ENCODE results near the gene TCN1. TPM values are rescaled to one million over a fixed set of nuclear protein-coding genes. Genes with fewer than 3 reads are reported as not detected.
"Not testable (repeated sequence)": the region's sequence is repeated elsewhere in the genome, so short reads cannot be mapped to it uniquely, and the experiment has no call there.

TCN1 gene
- total RNA-seq, 4 donors from 2014 or later, result not detected

GRCh38 chr11:59859673-59860072 is 6.6 kb downstream of the TCN1 start:
- H3K27me3 ChIP-seq, result no peaks in the 10 kb centered on the region
- no peaks in the 10 kb centered on the region for H3K9me3 ChIP-seq
- H3K27ac ChIP-seq, result no peak overlapping the region
- DNase-seq, result no peak
- no peaks in the 10 kb centered on the region for H3K36me3 ChIP-seq
- intact Hi-C loops (cut with DNase I), result no loop called here
- H3K4me1 ChIP-seq, result no peaks in the 10 kb centered on the region
- no peak overlapping the region for H3K4me3 ChIP-seq (replicated peaks in 1 of 3)
- TF ChIP-seq POLR2A (IDR thresholded peaks at IDR 0.05), result no peak
- no peak for TF ChIP-seq CTCF (IDR thresholded peaks at IDR 0.05)

- no peak for TF ChIP-seq POLR2A (IDR thresholded peaks at IDR 0.05)
- TF ChIP-seq CTCF (IDR thresholded peaks at IDR 0.05), result no peak
- no peak for DNase-seq
- H3K27ac ChIP-seq, result no peak overlapping the region
- intact Hi-C loops (cut with DNase I), result no loop called here
- H3K36me3 ChIP-seq, result no peaks in the 10 kb centered on the region
- 67 to 69% methylated on average over 10 of the region's 10 CpGs for WGBS, 2 donors
- H3K9me3 ChIP-seq, result no peaks in the 10 kb centered on the region
- no peaks in the 10 kb centered on the region for H3K27me3 ChIP-seq
- H3K4me1 ChIP-seq, result no peaks in the 10 kb centered on the region
- no peak overlapping the region for H3K4me3 ChIP-seq (replicated peaks in 1 of 3)
These were observed 8.6 kb downstream of the TCN1 start for GRCh38 chr11:59857439-59858434.

- Histone ChIP-seq H3K9me3 (no peaks in the 10 kb centered on the region), H3K27ac (no peak overlapping the region), H3K4me1 (no peaks in the 10 kb centered on the region), H3K27me3 (no peaks in the 10 kb centered on the region), H3K36me3 (no peaks in the 10 kb centered on the region), H3K4me3 (replicated peaks in 1 of 3) (no peak overlapping the region)
- intact Hi-C loops (cut with DNase I), result no loop called here
- DNase-seq, result no peak
- 55 to 72% methylated on average over 2 of the region's 2 CpGs for WGBS, 2 donors
- TF ChIP-seq CTCF (IDR thresholded peaks at IDR 0.05) (no peak), POLR2A (IDR thresholded peaks at IDR 0.05) (no peak)
These were observed 11.4 kb downstream of the TCN1 start for GRCh38 chr11:59854871-59855270.

GRCh38 chr11:59851416-59851815 is 14.9 kb downstream of the TCN1 start:
- intact Hi-C loops (cut with DNase I); DNase-seq; H3K9me3 ChIP-seq; H3K36me3 ChIP-seq; H3K27me3 ChIP-seq; H3K4me1 ChIP-seq; H3K27ac ChIP-seq; H3K4me3 ChIP-seq (replicated peaks in 1 of 3): not testable (repeated sequence)
- 87 to 91% methylated on average over 5 of the region's 5 CpGs for WGBS, 2 donors

- H3K4me1 ChIP-seq; H3K27me3 ChIP-seq; H3K4me3 ChIP-seq (replicated peaks in 1 of 3); H3K9me3 ChIP-seq; DNase-seq; intact Hi-C loops (cut with DNase I); H3K36me3 ChIP-seq; H3K27ac ChIP-seq: not testable (repeated sequence)
- WGBS, 2 donors, result 90 to 92% methylated on average over 2 of the region's 2 CpGs
These were observed 16.7 kb downstream of the TCN1 start for GRCh38 chr11:59849551-59849950.

GRCh38 chr11:59849129-59849528 is 17.2 kb downstream of the TCN1 start:
- no peaks in the 10 kb centered on the region for H3K9me3 ChIP-seq
- TF ChIP-seq POLR2A (IDR thresholded peaks at IDR 0.05), result no peak
- H3K27ac ChIP-seq, result no peak overlapping the region
- 54 to 64% methylated on average over 2 of the region's 2 CpGs for WGBS, 2 donors
- no peaks in the 10 kb centered on the region for H3K27me3 ChIP-seq
- H3K36me3 ChIP-seq, result no peaks in the 10 kb centered on the region
- no peaks in the 10 kb centered on the region for H3K4me1 ChIP-seq
- intact Hi-C loops (cut with DNase I), result no loop called here
- DNase-seq, result no peak
- no peak overlapping the region for H3K4me3 ChIP-seq (replicated peaks in 1 of 3)

- H3K4me1 ChIP-seq; intact Hi-C loops (cut with DNase I); H3K27ac ChIP-seq; H3K27me3 ChIP-seq; H3K4me3 ChIP-seq (replicated peaks in 1 of 3); H3K9me3 ChIP-seq; H3K36me3 ChIP-seq; DNase-seq: not testable (repeated sequence)
- 94 to 95% methylated on average over 6 of the region's 6 CpGs for WGBS, 2 donors
These were observed 17.8 kb downstream of the TCN1 start for GRCh38 chr11:59848439-59848838.
